GM12873 (cell line): ENCODE data around the gene CELA2B.

Experiments
- CTCF ChIP-seq: IDR thresholded peaks from 2 replicates; pipeline ENCODE4 v1.5.1; 2012; ENCODE audit warnings: low read depth, mild to moderate bottlenecking, moderate library complexity, low read length, control low read depth; ENCODE audit not compliant: insufficient read depth; ENCODE audit errors: missing control alignments

Gene CELA2B

DNA sequence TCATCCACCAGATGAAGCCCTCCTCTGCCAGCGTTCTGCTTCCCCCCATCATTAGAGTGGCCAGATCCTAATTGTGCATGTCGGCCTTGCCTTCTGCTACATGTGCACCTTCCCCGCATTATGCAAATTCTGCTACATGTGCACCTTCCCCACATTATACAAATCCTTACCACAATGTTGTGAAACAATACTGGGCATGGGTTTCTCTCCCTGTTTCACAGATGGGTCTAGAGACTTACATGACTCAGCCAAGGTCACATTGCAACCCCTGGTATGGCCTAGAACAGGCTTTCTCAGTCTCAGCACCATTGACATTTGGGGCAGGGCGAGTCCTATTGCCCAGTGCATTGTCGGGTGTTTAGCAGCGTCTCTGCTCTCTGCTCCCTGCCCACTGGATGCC lies 20.4 kb upstream of the CELA2B start:
- no peak for TF ChIP-seq CTCF

GRCh38 chr1:15456313-15456954 lies 19.5 kb upstream of the CELA2B start, which contains the start of gene CELA2A:
Gene CELA2A (plus strand): TSS chr1:15456732. CDS start chr1:15456754, 22 bp downstream.
- TF ChIP-seq CTCF: no peak

- no peak for TF ChIP-seq CTCF
Observed at GRCh38 chr1:15457585-15457984, 18.3 kb upstream of the CELA2B start.

DNA sequence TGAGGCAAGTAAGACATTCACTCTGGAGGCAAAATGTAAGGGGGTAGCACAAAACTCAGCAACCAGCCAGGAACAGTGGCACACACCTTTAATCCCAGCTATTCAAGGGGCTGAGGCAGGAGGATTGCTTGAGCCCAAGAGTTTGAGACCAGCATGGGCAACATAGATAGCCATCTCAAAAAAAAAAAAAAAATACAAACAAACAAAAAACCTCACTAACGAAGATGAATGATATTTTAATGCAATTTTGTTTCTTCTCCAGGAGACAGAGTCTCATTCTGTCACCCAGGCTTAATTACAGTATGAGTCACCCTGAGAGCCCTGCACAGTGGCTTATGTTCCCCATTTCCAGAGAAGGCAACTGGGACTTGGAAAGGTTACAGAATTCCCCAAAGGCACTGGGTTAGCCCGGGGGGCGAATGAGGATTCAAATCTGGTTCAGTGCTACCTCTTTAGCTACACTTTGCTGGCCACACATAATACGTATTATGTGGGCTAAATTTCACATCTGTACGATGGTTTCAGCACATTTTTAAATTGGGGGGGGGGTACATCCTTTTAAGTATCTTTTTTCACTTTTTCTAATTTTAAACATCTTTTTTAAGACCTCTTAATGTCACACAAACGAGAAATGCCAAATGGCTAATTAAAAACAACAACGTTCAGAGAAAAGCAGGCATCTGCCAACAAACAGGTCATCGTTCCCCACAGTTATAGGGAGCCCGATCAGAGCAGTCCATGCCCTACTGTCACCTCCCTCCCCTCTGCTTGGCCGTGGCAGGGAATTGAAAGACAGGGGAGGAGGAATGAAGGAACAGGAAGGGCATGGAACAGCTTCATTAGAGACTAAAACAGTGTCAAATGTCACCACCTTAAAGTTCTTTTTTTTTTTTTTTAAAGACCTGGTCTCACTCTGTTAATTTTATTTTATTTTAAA lies 15.9 kb upstream of the CELA2B start:
- TF ChIP-seq CTCF: no peak

DNA sequence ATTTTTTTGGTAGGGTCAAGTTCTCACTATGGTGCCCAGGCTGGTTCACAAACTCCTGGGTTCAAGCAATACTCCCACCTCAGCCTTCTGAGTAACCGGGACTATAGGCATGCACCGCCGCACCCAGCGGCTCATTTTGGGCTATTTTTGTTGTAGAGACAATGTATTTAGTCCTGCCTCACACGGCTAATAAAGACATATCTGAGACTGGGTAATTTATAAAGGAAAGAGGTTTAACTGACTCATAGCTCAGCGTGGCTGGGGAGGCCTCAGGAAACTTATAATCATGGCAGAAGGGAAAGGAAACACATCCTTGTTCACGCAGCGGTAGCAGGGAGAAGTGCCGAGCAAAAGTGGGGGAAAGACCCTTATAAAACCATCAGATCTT lies 15.2 kb upstream of the CELA2B start:
- no peak for TF ChIP-seq CTCF

DNA sequence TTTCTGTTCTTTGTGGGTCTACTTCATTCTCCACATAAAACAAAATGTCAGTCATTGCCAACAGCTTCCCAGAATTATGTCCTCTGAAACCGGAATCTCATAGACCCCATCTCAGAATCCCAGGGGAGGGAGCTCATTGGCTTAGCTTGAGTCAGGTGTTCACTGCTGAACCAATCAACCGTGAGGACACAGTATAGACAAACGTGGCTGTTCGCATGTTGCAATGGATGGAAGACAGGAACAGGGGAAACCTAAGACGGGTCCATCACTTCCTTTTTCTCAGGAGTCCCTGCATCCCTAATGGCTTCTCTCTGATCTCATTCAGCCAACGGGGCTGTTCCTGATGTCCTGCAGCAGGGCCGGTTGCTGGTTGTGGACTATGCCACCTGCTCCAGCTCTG lies 10.2 kb upstream of the CELA2B start:
- no peak for TF ChIP-seq CTCF

DNA sequence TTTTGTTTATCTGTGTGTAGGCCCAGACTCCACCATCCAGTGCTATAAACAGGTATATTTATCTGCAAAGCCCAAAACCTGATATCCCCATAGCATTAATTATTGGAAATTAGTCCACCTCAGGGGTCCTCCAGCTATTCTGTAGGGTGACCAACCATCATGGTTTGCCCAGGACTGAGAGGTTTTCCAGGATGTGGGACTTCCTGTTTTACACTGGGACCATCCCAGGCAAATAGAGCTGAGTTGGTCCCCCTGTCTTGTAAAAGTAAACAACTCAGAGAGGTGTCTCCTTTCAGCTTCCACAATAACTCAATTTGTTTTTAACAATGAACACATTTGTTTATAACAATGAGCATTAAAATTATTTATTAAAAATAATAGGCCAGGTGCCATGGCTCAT lies 7.8 kb upstream of the CELA2B start:
- TF ChIP-seq CTCF: no peak
